PC-3 (cell line): ENCODE data around the gene PIP5K1C. TPM values are rescaled to one million over a fixed set of nuclear protein-coding genes. Genes with fewer than 3 reads are reported as not detected.

ENCODE experiments used
- ATAC-seq: fragments of 200-7000 bp; cut with Tn5 transposase; 2 replicates; pipeline ENCODE4 v1.9.1; 2020; ENCODE audit warnings: mild to moderate bottlenecking, moderate library complexity
- BruUV-seq: library from RNA; stranded (reverse); fragments of 400-500 nt; replicated peaks from 2 replicates; lab custom pipeline; 2021; lab: Mats Ljungman, UMichigan
- CTCF ChIA-PET: fragments of 300-600 bp; sonication (Branson Sonifier 250); formaldehyde crosslinking; loops from one replicate; lab custom pipeline; 2022; ENCODE audit warnings: antibody characterized with exemption; lab: Charles Lee
- POLR2A ChIA-PET: fragments of 300-600 bp; sonication (Branson Sonifier 250); formaldehyde crosslinking; loops from one replicate; lab custom pipeline; 2022; ENCODE audit warnings: antibody characterized with exemption; ENCODE audit not compliant: unreplicated experiment; lab: Charles Lee
- DNase-seq: peaks from one replicate; pipeline ENCODE4 v3.0.0-alpha.2; 2015
- H2AFZ ChIP-seq: fragments of 300-600 bp; sonication (generic); 2 replicates; pipeline ENCODE4 v1.6.0; 2016; ENCODE audit warnings: antibody characterized with exemption, low read length
- H3F3A ChIP-seq: fragments of 300-600 bp; sonication (generic); one replicate; pipeline ENCODE4 v1.6.0; 2017; ENCODE audit warnings: antibody characterized with exemption, low read length, control low read depth, mild to moderate bottlenecking; ENCODE audit not compliant: unreplicated experiment
- H3K27ac ChIP-seq: fragments of 300-600 bp; sonication (generic); 2 replicates; pipeline ENCODE4 v1.5.1; 2016; ENCODE audit warnings: mild to moderate bottlenecking, low read length
- H3K27me3 ChIP-seq: fragments of 300-600 bp; sonication (generic); 2 replicates; pipeline ENCODE4 v1.6.1; 2016; ENCODE audit warnings: low read length, mixed read lengths
- H3K36me3 ChIP-seq: fragments of 300-600 bp; sonication (generic); 2 replicates; pipeline ENCODE4 v1.6.1; 2016; ENCODE audit warnings: low read depth, mixed run types, low read length, mixed read lengths
- H3K4me1 ChIP-seq: fragments of 300-600 bp; sonication (generic); 2 replicates; pipeline ENCODE4 v1.5.1; 2016; ENCODE audit warnings: low read length; ENCODE audit not compliant: insufficient read depth
- H3K4me2 ChIP-seq: fragments of 300-600 bp; sonication (generic); 2 replicates; pipeline ENCODE4 v1.6.0; 2016; ENCODE audit warnings: low read length
- H3K4me3 ChIP-seq: fragments of 300-600 bp; sonication (generic); 2 replicates; pipeline ENCODE4 v1.5.1; 2016; ENCODE audit warnings: mild to moderate bottlenecking, low read length, mixed read lengths
- H3K79me2 ChIP-seq: fragments of 300-600 bp; sonication (generic); 2 replicates; pipeline ENCODE4 v1.6.1; 2017; ENCODE audit warnings: low read length, mixed read lengths
- H3K9ac ChIP-seq: fragments of 300-600 bp; sonication (generic); 2 replicates; pipeline ENCODE4 v1.6.0; 2016; ENCODE audit warnings: mild to moderate bottlenecking, low read length
- H3K9me2 ChIP-seq: fragments of 300-600 bp; sonication (generic); replicated peaks from 2 replicates; pipeline ENCODE4 v1.6.1; 2016; ENCODE audit warnings: mixed run types, low read length, mixed read lengths
- H3K9me3 ChIP-seq: fragments of 300-600 bp; sonication (generic); 2 replicates; pipeline ENCODE4 v1.6.1; 2016; ENCODE audit warnings: low read length, mixed read lengths
- H4K20me1 ChIP-seq: fragments of 300-600 bp; sonication (generic); 2 replicates; pipeline ENCODE4 v1.6.1; 2016; ENCODE audit warnings: low read length, mixed read lengths
- CTCF ChIP-seq: fragments of 300-600 bp; sonication (generic); conservative IDR thresholded peaks from 2 replicates; pipeline ENCODE4 v1.5.1; 2017; ENCODE audit warnings: antibody characterized with exemption, low read depth, mild to moderate bottlenecking, low read length
- EZH2 ChIP-seq: fragments of 300-600 bp; sonication (generic); IDR thresholded peaks from one replicate; pipeline ENCODE4 v1.6.1; 2017; ENCODE audit warnings: antibody characterized with exemption, mild to moderate bottlenecking, low read length; ENCODE audit not compliant: unreplicated experiment
- EZH2phosphoT487 ChIP-seq: fragments of 300-600 bp; sonication (generic); IDR thresholded peaks from 2 replicates; pipeline ENCODE4 v1.6.1; 2018; ENCODE audit warnings: mild to moderate bottlenecking, antibody characterized with exemption, low read length, borderline replicate concordance
- intact Hi-C: fragments of 100-400 bp; cut with micrococcal nuclease; formaldehyde crosslinking; loops from 2 replicates; pipeline ENCODE4 v1.9.0; 2023
- total RNA-seq: library from RNA; depleted of rRNA; stranded (reverse); fragments of >200 nt; gene quantifications from 2 replicates; pipeline ENCODE4 v1.2.3, GENCODE V29; 2014

The PIP5K1C gene
- total RNA-seq, 1 experiment from 2014 or later = 16.1 TPM

DNA sequence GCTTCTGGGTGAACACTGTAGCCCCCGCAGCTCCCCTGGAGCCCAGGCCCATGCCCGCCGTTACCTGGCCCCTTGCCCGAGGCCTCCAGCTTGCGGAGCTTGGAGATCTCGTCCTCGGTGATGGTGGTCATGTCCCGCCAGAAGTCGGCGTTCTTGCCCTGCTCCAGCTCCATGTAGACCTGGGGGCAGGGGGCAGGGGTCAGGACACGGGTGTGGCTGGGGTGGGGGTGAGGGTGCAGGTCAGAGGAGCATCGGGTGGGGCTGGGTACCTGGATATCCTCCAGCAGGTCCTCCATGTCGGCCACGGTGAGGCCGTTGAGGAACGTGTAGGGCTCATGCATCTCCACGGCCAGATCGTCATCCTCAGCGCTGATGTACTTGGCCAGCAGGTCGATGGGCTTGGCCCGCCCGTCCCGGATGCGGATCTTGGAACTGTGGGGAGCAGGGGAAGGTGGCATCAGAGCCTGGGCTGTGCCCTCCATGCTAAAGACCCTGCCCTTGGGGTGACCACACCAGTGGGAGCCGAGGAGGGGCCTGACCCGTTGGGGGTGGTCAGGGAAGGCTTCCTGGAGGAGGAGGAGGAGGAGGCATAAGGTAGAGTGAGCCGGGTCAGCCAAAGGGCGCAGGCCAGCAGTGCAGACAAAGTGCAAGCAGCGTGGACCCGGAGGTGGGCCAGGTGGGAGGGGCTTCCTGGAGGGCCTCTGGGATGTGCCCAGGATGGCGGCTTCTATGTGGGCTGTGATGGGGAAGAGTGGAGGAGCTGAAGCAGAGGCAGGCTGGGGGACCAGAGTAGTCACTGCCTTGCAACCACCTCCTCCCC, 81.2 kb downstream of the PIP5K1C start:
- BruUV-seq = no TSS peak
- ATAC-seq = no peak
- TF ChIP-seq CTCF (0 out of 2 replicates have a peak, but pooled peaks have one; percentile 13), EZH2 (no peak), EZH2phosphoT487 (no peak)
- no peaks in the 10 kb centered on the region for H3K9me3 ChIP-seq
- POLR2A ChIA-PET = no interaction called here
- no peak for DNase-seq
- H3K27ac ChIP-seq = no peak overlapping the region
- H3K9me2 ChIP-seq = no peaks in the 10 kb centered on the region
- H3K4me1 ChIP-seq = no peaks in the 10 kb centered on the region
- no peak overlapping the region for H2AFZ ChIP-seq
- H3K27me3 ChIP-seq = no peaks in the 10 kb centered on the region
- no peaks in the 10 kb centered on the region for H4K20me1 ChIP-seq
- CTCF ChIA-PET = no interaction called here
- intact Hi-C loops = no loop called here
- no peaks in the 10 kb centered on the region for H3F3A ChIP-seq
- H3K9ac ChIP-seq = no peak overlapping the region
- H3K36me3 ChIP-seq = no peaks in the 10 kb centered on the region; the same call in 1 of the 2 replicates
- H3K79me2 ChIP-seq = peaks cover 3% of the 10 kb centered on the region; the same call in 1 of the 2 replicates
- no peak overlapping the region for H3K4me2 ChIP-seq
- H3K4me3 ChIP-seq = no peak overlapping the region

- no peaks in the 10 kb centered on the region; the same call in 1 of the 2 replicates for H3K36me3 ChIP-seq
- H3K4me3 ChIP-seq = no peak overlapping the region
- H3K4me2 ChIP-seq = no peak overlapping the region
- no peak overlapping the region for H3K9ac ChIP-seq
- H4K20me1 ChIP-seq = no peaks in the 10 kb centered on the region
- H3F3A ChIP-seq = no peaks in the 10 kb centered on the region
- ChIA-PET CTCF (no interaction called here), POLR2A (no interaction called here)
- no peaks in the 10 kb centered on the region for H3K4me1 ChIP-seq
- no peak overlapping the region for H2AFZ ChIP-seq
- no TSS peak for BruUV-seq
- H3K79me2 ChIP-seq = no peaks in the 10 kb centered on the region
- H3K9me3 ChIP-seq = no peaks in the 10 kb centered on the region
- no peaks in the 10 kb centered on the region for H3K9me2 ChIP-seq
- peak; percentile 29 for DNase-seq
- intact Hi-C loops = no loop called here
- H3K27ac ChIP-seq = no peak overlapping the region
- TF ChIP-seq CTCF (peak; percentile 75), EZH2 (no peak)
- ATAC-seq = peak; percentile 55
- no peaks in the 10 kb centered on the region for H3K27me3 ChIP-seq
Observed at GRCh38 chr19:3618144-3618810, 82.0 kb downstream of the PIP5K1C start.
